Muscle of back (tissue), 11 donors: ENCODE data around the gene GMDS. TPM values are rescaled to one million over a fixed set of nuclear protein-coding genes. Genes with fewer than 3 reads are reported as not detected.
A peak's percentile ranks its signal among the peaks of the same experiment; 100 is the strongest.

Source experiments
- DNase-seq, 3 donors: peaks; one replicate each; pipeline versions ENCODE4 v3.0.0 to v3.0.0-alpha.2; 2013
- polyA plus RNA-seq, 10 donors: library from polyadenylated mRNA; unstranded; fragments of 120-200 nt; gene quantifications; one replicate each; pipeline ENCODE4 v1.2.1, GENCODE V29; 2013; ENCODE audit not compliant: insufficient read length in 10 of 10

The GMDS gene
- polyA plus RNA-seq, 10 donors = 9.6 to 17.5 (median 11.0) TPM

- no peak for DNase-seq
Measured at GRCh38 chr6:1809291-1809988, 436.0 kb downstream of the GMDS start.

- DNase-seq = no peak
Measured at GRCh38 chr6:1806935-1807334, 438.5 kb downstream of the GMDS start.

GRCh38 chr6:1802491-1803395, 442.7 kb downstream of the GMDS start:
- peak in 1 of 3 donors; percentile 63 for DNase-seq

- peak in 1 of 3 donors; percentile 34 for DNase-seq
Measured at GRCh38 chr6:1801401-1801800, 444.0 kb downstream of the GMDS start.

- no peak for DNase-seq
Measured at GRCh38 chr6:1800845-1801244, 444.6 kb downstream of the GMDS start.

- DNase-seq = no peak
Measured at GRCh38 chr6:1798965-1799325, 446.5 kb downstream of the GMDS start.

- no peak for DNase-seq
Measured at GRCh38 chr6:1798303-1798964, 447.0 kb downstream of the GMDS start.

GRCh38 chr6:1797801-1798200, 447.6 kb downstream of the GMDS start:
- no peak for DNase-seq

- no peak for DNase-seq
Measured at GRCh38 chr6:1796706-1797529, 448.5 kb downstream of the GMDS start.

- DNase-seq = no peak
Measured at GRCh38 chr6:1795910-1796309, 449.5 kb downstream of the GMDS start.

GRCh38 chr6:1792989-1793388, 452.4 kb downstream of the GMDS start:
- DNase-seq = no peak

GRCh38 chr6:1790684-1791083, 454.7 kb downstream of the GMDS start:
- no peak for DNase-seq

GRCh38 chr6:1789092-1789491, 456.3 kb downstream of the GMDS start:
- DNase-seq = no peak

GRCh38 chr6:1787894-1788293, 457.5 kb downstream of the GMDS start:
- peak in 1 of 3 donors; percentile 31 for DNase-seq

GRCh38 chr6:1786455-1787453, 458.7 kb downstream of the GMDS start:
- no peak for DNase-seq

- DNase-seq = peak in 2 of 3 donors; percentile 36 to 67
Measured at GRCh38 chr6:1784422-1784884, 461.0 kb downstream of the GMDS start.

GRCh38 chr6:1781817-1782184, 463.6 kb downstream of the GMDS start:
- no peak for DNase-seq

- DNase-seq = no peak
Measured at GRCh38 chr6:1781152-1781816, 464.1 kb downstream of the GMDS start.

- no peak for DNase-seq
Measured at GRCh38 chr6:1780251-1780867, 465.0 kb downstream of the GMDS start.
